HG03457 (cell line): ENCODE data around the gene NUTM2D.
"Not testable (repeated sequence)": the region's sequence is repeated elsewhere in the genome, so short reads cannot be mapped to it uniquely, and the experiment has no call there.

Source experiments
- ATAC-seq: cut with Tn5 transposase; IDR thresholded peaks from one replicate; pipeline ENCODE4 v1.9.1; 2021; ENCODE audit warnings: moderate number of reproducible peaks; ENCODE audit not compliant: unreplicated experiment

The NUTM2D gene

DNA sequence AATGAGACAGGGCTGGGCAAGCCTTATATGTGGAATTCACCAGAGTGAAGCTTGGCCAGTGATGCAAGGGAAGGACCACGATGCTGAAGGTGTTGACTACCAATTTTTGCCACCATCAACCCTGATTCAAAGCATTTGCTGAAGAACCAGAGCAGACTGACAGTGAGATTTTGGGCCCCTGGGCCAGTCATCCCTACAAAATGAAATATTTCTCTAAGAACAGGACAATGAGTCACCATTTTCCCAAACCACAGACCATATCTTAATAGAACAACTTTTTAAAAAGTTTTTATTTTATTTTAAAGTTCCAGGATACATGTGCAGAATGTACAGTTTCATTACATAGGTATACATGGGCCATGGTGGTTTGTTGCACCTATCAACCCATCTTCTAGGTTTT lies 16.5 kb downstream of the NUTM2D start:
- ATAC-seq: not testable (repeated sequence)

DNA sequence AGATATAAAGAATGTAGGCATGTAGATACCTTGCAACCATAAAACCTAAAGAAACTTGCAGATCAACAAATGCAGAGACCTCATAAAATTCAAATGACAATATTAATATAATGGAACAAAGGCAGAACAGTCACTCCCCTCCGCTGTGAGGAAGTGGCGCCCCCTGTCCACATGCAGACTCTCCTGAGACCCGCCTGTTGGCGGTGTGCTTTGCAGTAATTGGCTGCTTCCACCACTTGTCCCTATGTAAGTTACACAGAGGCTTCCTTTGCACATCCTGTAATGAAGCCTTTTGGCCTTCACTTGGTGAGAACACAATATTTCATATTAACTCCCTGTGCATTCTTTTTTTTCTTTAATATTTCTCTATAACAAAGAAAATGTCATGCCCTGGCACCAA lies 21.6 kb downstream of the NUTM2D start:
- ATAC-seq: not testable (repeated sequence)

DNA sequence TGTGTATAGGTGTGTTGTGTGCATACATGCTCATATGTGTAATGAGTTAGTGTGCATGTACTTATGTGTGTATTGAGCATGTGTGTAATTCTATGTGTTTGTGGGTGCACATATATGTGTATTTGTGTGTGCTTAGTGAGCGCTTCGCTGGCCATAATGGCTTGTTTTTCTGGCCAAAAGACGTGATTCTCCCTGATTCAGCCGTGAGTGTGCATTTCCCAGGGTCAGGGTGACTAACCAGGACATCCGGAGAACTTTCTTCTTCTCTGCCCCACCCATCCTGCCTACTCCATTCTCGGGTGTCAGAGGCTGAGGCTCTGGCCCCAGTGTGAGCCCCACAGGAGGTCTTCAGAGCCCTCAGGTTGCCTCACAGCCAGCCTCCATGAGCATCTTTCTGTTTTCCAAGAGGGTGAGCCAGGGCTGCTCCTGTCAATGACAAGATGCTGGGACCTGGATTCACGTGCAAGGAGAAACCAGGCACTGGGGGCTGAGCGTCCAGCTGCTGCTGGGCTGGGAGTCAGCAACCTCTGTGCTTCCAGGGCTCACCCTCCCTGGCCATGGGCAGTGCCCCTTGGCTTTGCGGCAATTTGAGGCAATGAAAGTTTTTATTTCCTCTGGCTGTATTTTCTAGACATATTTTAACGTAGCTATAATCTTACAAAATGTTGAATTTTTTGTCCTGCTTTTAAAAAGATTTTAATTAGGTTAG lies 25.8 kb downstream of the NUTM2D start:
- ATAC-seq: not testable (repeated sequence)

GRCh38 chr10:87384283-87384682 lies 26.7 kb downstream of the NUTM2D start:
- not testable (repeated sequence) for ATAC-seq

- not testable (repeated sequence) for ATAC-seq
Measured at GRCh38 chr10:87385762-87386360, 28.3 kb downstream of the NUTM2D start.

DNA sequence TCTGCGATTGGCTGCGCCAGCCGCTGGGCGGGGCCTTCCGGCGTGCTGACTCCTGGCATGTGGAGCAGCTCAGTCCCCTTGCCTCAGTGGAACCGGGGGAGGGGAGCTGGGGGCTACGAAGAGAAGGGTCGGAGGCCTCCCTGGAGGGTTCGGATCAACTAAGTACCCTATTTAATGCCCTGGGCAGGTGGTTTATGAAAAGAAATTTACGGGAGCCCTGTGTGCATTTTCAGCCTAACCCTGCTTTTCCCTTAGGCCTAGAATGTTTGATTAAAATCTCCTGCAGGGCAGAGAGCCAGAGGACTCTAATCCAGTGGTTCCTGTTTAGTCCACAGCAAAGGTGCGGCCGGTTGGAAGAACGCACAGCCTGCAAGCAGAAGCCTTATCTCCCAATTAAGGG lies 33.8 kb downstream of the NUTM2D start:
- not testable (repeated sequence) for ATAC-seq

DNA sequence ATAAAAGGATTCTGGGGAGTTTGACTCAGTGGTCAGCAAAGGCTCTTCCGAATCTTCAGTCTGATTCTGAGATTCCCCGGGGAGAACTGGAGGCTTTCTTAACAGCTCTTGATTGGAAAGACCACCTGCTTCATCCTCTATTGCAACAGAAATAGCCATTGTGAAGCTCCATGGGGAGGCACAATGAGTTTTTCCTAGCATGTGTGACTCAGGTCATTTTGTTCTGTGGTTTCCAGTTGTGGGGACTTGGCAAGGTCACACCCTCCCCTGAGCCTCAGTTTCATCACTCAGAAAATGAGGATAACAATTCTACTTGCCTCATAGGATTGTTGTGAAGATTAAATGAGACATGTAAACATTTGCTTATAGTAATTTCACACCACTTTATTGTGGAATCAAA lies 38.7 kb downstream of the NUTM2D start:
- not testable (repeated sequence) for ATAC-seq

- ATAC-seq: not testable (repeated sequence)
Measured at GRCh38 chr10:87398436-87398835, 40.9 kb downstream of the NUTM2D start.

DNA sequence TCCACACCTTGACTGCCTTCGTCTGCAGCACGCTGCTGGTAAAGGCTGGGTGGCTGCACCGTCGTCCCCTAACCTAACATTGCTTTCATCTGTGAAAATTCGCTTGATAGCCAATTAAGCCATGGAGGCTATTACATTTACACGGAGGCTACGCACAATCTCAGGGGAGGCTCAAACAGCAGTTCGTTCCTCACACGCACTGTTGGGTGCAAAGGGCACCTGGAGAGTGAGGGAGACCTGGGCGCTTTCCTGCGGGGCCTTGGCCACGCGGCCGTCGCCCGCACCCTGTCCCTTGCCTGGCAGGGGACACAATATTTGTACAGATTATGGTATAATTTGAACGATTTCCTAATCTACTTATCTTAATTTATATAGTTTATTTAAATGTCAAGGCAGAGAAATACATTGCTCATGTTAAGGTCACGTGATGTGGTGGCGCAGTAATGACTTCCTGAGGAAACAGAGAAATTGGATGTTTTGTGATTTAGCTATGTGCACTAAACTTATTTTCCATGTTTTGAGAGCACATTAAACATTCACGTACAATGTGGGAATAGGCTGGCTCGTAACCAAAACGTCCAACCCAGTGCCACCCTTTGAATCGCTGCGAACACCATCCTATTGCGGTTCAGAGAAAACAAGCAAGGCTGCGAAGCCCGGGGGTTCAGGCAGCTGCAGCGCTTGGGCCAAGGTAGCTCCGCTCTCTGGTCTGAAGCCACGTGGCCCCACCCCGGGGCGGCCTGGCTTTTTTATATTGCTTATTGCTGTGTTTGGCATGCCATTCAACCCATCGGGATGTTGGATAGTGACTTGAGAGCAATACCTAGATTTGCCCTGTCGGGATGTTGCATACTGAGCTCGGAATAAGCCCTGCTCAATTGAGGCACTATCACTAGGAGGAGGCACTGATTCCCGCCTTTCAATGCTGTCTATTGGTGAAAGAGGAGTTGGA lies 50.2 kb downstream of the NUTM2D start:
- not testable (repeated sequence) for ATAC-seq

DNA sequence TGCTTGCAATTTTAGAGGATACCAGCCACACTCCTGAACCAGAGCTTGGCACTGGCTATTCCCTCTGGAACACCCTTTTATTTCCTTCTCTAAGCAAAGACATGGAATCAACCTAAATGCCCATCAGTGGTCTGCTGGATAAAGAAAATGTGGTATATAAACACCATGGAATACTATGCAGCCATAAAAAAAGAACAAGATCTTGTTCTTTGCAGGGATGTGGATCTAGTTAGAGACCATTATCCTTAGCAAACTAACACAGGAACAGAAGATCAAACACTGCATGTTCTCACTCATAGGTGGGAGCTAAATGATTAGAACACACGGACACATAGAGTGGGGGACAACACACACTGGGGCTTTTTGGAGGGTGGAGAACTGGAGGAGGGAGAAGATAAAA lies 56.4 kb downstream of the NUTM2D start:
- ATAC-seq: not testable (repeated sequence)
